ENCODE measurements around the gene GDF10.

Gene GDF10

DNA sequence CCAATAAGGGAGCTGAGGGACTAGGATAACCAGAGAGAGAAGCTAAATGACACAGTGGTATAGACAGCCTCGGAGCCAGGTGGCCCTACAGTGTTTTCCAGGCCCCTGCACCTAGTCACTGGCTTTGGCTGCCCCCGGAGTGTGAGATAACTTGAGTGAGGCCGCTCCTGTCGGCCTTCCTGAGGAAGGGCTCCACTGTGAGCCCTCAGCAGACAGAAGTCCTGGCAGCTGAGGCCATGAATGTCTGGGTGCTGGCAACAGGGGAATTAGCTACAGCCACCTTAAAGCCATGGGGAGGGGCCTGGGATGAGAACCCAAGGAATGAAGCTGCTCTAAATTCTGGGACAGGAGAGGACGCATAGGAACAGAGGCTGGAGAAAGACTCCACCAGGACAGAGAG, 4.6 kb upstream of the GDF10 start:
- DNase-seq, result no peak

GRCh38 chr10:47296156-47296894, 3.7 kb upstream of the GDF10 start:
- DNase-seq, result no peak

- DNase-seq, result no peak
Measured at GRCh38 chr10:47296941-47297340, 3.1 kb upstream of the GDF10 start.

DNA sequence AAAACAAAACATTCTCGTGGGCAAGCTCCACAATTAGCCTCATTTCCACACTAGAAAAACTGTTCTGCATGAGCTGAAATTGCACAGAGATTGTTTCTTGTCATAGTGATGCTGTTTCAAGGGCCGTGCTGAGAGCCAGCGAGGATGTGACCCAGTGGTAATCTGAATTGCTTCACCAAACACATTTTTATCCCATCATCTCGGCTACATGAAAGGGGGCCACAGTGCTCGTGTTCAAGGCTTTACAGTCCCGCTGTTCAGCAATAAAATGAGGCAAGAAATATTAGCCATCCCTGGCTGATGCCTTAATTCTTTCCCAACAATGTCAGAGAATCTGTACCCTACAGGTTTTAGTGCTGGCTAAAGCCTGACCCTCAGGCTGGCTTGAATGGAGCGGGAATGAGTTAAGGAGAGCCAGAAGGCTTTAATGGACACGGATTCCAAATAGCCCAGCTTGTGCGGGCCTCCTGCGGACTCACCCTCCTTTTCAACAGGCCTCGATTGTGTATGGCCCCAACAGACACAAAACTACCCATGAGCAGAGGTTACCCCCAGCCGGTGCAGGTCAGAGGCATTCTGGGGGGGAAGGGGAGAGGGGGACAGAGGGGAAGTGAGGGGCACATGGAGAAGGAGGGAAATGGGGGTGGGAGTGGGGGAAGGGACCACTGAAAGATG, 2.0 kb upstream of the GDF10 start:
- DNase-seq, result no peak

- no peak for DNase-seq
Measured at GRCh38 chr10:47298715-47299114, 1.3 kb upstream of the GDF10 start.

- no peak for DNase-seq
Measured at GRCh38 chr10:47300429-47300931, 483 bp downstream of the GDF10 start.

- no peak for DNase-seq
Measured at GRCh38 chr10:47301833-47302232, 1.8 kb downstream of the GDF10 start.

DNA sequence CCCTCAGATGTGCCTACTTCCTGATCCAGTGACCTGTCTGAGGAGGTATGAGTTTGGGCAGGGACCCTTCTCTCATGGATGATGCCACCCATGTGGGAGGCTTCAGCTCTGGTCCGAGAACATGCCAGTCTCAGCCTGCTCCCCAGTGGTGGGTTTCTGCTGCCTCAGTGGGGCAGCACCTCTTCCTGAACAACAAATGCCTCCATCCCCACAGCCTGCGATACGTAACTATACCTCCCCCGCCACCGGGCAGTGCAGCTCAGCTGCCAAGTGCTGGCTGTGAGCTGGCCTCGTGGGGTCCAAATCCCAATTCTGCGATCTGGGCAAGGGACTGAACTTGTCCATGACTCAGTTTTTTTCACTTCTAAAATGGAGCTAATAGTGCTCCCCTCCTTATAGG, 3.1 kb downstream of the GDF10 start:
- DNase-seq, result no peak

GRCh38 chr10:47303866-47304265, 3.9 kb downstream of the GDF10 start:
- DNase-seq, result no peak

DNA sequence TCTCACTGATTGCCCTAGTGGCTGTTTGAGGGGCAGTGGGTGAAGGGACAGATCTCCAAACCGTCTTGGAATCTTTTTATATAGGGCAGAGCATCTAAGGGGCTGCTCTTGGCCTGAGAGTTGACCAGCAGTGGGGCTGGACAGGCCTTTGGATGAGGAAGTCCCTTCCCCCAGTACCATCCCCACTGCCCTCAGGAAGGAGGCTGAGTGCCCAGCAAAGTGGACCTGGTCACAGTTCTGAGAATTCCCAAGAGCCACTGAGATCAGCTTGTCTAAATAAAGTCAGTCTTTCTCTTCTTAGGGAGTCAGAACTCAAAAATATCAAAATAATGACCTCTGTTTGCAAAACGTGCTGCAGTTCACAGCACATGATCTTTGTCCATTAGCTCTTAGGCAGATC, 5.6 kb downstream of the GDF10 start:
- DNase-seq, result no peak

DNA sequence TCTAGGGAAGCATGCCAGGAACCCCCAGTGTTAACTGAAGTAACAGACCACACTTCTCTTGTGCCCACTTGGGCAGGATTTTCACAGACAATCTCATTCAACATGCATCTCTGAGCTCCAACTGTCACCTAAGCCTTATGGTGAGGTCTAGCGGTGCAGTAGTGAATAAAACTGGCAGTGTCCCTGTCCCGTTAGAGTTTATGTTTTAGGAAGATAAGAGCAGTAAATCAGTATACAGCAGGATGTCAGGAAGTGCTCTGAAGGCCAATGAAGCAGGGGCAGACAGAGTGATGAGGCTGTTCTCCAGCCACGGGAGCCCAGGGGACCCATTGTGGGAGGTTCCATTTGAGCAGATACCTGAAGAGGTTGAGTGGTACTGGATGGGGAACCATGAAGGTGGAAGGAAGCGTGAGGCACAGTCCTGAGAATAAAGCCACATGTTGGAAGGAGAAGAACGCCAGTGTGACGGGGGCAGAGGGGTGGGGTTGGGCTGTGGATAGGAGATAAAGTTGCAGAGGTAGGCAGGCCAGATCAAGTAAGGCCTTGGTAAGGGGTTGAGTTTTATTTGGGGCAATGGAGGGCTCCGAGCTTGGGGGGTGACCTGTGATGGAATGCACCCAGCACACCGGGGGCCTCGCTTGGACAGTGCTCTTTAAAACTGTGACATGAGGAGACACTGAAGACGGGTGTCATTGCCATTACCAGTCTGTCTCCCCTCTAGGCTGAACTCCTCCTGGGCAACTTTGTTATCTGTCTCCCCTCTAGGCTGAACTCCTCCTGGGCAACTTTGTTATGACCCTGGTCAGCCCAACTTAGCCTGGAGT, 6.6 kb downstream of the GDF10 start:
- DNase-seq, result no peak

GRCh38 chr10:47307381-47307780, 7.4 kb downstream of the GDF10 start:
- DNase-seq, result no peak

GRCh38 chr10:47308775-47309174, 8.8 kb downstream of the GDF10 start:
- DNase-seq, result no peak

- DNase-seq, result no peak
Measured at GRCh38 chr10:47309408-47310089, 9.6 kb downstream of the GDF10 start.

DNA sequence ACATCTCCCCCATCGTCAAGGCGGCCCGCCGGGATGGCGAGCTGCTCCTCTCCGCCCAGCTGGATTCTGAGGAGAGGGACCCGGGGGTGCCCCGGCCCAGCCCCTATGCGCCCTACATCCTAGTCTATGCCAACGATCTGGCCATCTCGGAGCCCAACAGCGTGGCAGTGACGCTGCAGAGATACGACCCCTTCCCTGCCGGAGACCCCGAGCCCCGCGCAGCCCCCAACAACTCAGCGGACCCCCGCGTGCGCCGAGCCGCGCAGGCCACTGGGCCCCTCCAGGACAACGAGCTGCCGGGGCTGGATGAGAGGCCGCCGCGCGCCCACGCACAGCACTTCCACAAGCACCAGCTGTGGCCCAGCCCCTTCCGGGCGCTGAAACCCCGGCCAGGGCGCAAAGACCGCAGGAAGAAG, 10.1 kb downstream of the GDF10 start:
- no peak for DNase-seq

GRCh38 chr10:47311193-47311931, 11.4 kb downstream of the GDF10 start:
- peak; percentile 59 for DNase-seq

GRCh38 chr10:47311932-47312662, 12.1 kb downstream of the GDF10 start:
- DNase-seq, result peak; percentile 85

DNA sequence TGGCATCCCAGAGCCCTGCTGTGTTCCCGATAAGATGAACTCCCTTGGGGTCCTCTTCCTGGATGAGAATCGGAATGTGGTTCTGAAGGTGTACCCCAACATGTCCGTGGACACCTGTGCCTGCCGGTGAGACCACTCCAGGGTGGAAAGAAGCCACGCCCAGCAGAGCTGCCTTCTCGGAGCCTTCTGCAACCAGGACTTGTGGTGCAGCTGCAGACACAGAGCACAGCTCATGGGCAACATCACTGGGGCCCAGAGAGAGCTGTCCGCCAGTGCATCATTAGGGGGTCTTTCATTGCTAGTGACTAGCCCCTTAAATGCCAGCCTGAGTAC, 12.6 kb downstream of the GDF10 start:
- no peak for DNase-seq

- no peak for DNase-seq
Measured at GRCh38 chr10:47314416-47314970, 14.5 kb downstream of the GDF10 start.

DNA sequence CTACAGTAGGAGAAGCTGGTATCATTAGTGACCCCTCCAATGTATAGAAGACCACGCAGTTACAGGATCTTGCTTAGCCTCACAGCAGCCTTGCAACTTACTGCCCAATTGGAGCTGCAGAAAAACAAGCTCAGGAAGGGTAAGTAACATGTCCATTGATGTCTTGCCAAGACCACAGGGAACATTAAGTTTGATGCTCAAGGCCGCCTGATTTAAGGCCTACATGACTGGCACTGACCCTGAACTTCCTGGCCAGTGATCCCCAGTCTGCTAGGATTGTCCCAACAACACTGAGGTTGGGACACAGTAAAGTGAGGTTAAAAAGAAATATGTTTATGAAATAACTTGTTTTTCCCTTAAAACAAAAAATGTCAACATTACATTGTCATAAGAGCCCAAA, 15.4 kb downstream of the GDF10 start:
- DNase-seq, result no peak

DNA sequence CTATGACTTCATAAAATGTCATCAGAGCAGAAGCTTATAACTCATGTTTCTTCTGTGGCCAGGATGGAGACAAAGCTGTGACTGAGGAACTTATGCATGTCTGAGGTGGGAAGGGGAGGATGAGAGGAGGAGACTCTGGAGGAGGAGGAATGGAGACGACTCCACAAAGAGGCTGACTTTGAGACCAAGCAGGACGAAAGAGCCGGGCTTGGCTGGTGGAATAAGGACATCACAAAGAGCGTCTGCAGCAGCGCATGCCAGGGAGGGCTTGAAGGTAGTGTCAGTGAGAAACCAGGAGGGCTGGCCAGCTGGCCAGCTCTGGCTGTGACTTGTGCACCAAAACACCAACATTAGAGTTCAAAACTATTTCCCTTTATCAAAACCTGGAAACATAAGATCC, 16.1 kb downstream of the GDF10 start:
- no peak for DNase-seq

All from activated T-cell treated with anti-CD3 and anti-CD28 coated beads, Interleukin-2, amount 50 U/mL, for 1 hour (primary cell).